ENCODE results near the gene SERPINA1. TPM values are rescaled to one million over a fixed set of nuclear protein-coding genes. Genes with fewer than 3 reads are reported as not detected.

SERPINA1 gene
- total and polyA plus RNA-seq, 2 donors from 2014 or later = 1,861 to 2,184 TPM

GRCh38 chr14:94342334-94342934 lies 46.0 kb downstream of the SERPINA1 start:
- no peaks in the 10 kb centered on the region for H3K27me3 ChIP-seq (ENCODE audit: control insufficient read depth, insufficient read depth, low read length)
- H3K36me3 ChIP-seq (ENCODE audit: control insufficient read depth in 2 of 3, insufficient read depth in 3 of 3, low read length in 3 of 3) = no peaks in the 10 kb centered on the region
- intact Hi-C loops (cut with DNase I) = no loop called here
- TF ChIP-seq, protein P1, sequence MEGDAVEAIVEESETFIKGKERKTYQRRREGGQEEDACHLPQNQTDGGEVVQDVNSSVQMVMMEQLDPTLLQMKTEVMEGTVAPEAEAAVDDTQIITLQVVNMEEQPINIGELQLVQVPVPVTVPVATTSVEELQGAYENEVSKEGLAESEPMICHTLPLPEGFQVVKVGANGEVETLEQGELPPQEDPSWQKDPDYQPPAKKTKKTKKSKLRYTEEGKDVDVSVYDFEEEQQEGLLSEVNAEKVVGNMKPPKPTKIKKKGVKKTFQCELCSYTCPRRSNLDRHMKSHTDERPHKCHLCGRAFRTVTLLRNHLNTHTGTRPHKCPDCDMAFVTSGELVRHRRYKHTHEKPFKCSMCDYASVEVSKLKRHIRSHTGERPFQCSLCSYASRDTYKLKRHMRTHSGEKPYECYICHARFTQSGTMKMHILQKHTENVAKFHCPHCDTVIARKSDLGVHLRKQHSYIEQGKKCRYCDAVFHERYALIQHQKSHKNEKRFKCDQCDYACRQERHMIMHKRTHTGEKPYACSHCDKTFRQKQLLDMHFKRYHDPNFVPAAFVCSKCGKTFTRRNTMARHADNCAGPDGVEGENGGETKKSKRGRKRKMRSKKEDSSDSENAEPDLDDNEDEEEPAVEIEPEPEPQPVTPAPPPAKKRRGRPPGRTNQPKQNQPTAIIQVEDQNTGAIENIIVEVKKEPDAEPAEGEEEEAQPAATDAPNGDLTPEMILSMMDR (IDR thresholded peaks at IDR 0.05; ENCODE audit: borderline replicate concordance, extremely low read depth, insufficient read depth) = no peak
- H3K4me1 ChIP-seq (ENCODE audit: control insufficient read depth in 2 of 3, insufficient read depth in 2 of 3, low read depth in 1 of 3, low read length in 3 of 3) = peaks cover 0 to 15% (median 10%) of the 10 kb centered on the region in 3 donors
- peak in 3 of 5 donors; percentile 46 to 90 (median 81) for DNase-seq
- H3K4me3 ChIP-seq (ENCODE audit: low read length in 3 of 3) = no peak overlapping the region
- no peaks in the 10 kb centered on the region for H3K9me3 ChIP-seq (ENCODE audit: control insufficient read depth in 2 of 3, insufficient read depth in 1 of 3, low read length in 3 of 3)
- H3K9ac ChIP-seq (ENCODE audit: low read length in 3 of 3) = no peak overlapping the region
- H3K27ac ChIP-seq (ENCODE audit: low read depth in 2 of 2, low read length in 2 of 2) = no peak overlapping the region
- FAIRE-seq = no peak

DNA sequence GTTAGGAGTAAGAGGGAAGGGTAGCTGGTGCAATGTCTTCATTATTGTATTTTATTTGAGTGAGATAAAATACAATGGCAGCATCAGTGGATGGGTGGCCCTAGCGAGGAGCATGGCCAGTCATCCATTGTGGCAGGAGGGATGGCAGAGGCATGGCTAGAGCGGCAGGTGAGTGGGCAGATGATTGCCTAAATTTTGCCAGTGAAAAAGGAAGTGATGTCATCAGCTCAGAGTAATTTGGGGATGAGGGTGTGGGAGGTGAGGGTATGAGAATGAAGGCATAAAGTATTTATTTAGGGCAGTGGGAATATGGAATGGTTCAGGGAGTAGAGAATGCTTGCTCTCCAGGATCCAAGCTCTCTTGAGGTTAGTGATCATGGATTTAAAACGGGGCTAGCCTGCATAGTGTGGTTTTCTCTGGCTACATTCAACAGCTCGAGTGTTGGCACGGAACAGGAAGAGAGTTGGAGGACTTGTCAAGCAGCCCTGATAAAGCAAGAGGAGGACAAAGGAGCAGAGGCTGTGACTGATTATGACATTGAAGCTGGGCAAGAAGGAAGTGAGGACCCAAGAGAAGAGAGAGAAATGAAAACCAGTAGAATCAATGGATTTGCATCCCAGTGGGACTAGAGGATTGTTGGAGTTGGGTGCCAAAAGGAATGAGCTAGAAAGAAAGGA lies 46.6 kb downstream of the SERPINA1 start:
- DNase-seq (no peak), FAIRE-seq (no peak)
- TF ChIP-seq, protein P1 (IDR thresholded peaks at IDR 0.05; ENCODE audit: borderline replicate concordance, extremely low read depth, insufficient read depth) = no peak
- intact Hi-C loops (cut with DNase I) = no loop called here
- H3K27ac ChIP-seq (ENCODE audit: low read depth in 2 of 2, low read length in 2 of 2) = no peak overlapping the region
- H3K4me1 ChIP-seq (ENCODE audit: control insufficient read depth in 2 of 3, insufficient read depth in 2 of 3, low read depth in 1 of 3, low read length in 3 of 3) = peaks cover 0 to 15% (median 10%) of the 10 kb centered on the region in 3 donors
- no peaks in the 10 kb centered on the region for H3K9me3 ChIP-seq (ENCODE audit: control insufficient read depth in 2 of 3, insufficient read depth in 1 of 3, low read length in 3 of 3)
- no peak overlapping the region for H3K9ac ChIP-seq (ENCODE audit: low read length in 3 of 3)
- H3K4me3 ChIP-seq (ENCODE audit: low read length in 3 of 3) = no peak overlapping the region
- H3K36me3 ChIP-seq (ENCODE audit: control insufficient read depth in 2 of 3, insufficient read depth in 3 of 3, low read length in 3 of 3) = no peaks in the 10 kb centered on the region
- no peaks in the 10 kb centered on the region for H3K27me3 ChIP-seq (ENCODE audit: control insufficient read depth, insufficient read depth, low read length)

DNA sequence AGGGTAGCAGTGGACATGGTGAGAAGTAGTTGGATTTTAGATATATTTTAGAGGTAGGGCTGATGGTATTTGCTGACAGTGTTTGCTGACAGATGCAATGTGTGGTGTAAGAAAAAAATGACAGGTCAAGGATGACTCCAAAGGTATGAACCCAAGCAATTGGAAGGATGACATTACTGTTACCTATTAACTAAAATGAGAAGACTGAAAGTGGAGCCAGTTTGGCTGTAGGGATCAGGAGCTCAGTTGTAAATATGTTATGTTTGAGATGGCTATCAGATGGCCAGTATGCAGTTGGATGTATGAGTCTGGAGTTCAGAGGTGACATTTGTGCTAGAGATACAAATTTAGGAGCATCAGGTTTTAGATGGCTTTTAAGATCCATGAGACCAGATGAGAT lies 47.9 kb downstream of the SERPINA1 start:
- Histone ChIP-seq H3K36me3 (ENCODE audit: control insufficient read depth in 2 of 3, insufficient read depth in 3 of 3, low read length in 3 of 3) (no peaks in the 10 kb centered on the region), H3K27me3 (ENCODE audit: control insufficient read depth, insufficient read depth, low read length) (no peaks in the 10 kb centered on the region), H3K4me1 (ENCODE audit: control insufficient read depth in 2 of 3, insufficient read depth in 2 of 3, low read depth in 1 of 3, low read length in 3 of 3) (peaks cover 0 to 15% (median 10%) of the 10 kb centered on the region in 3 donors), H3K27ac (ENCODE audit: low read depth in 2 of 2, low read length in 2 of 2) (no peak overlapping the region), H3K9me3 (ENCODE audit: control insufficient read depth in 2 of 3, insufficient read depth in 1 of 3, low read length in 3 of 3) (no peaks in the 10 kb centered on the region), H3K4me3 (ENCODE audit: low read length in 3 of 3) (no peak overlapping the region), H3K9ac (ENCODE audit: low read length in 3 of 3) (no peak overlapping the region)
- TF ChIP-seq, protein P1 (IDR thresholded peaks at IDR 0.05; ENCODE audit: borderline replicate concordance, extremely low read depth, insufficient read depth) = no peak
- no peak for FAIRE-seq
- intact Hi-C loops (cut with DNase I) = no loop called here
- DNase-seq = no peak
